ENCODE measurements around the gene EVPL.

Gene EVPL

DNA sequence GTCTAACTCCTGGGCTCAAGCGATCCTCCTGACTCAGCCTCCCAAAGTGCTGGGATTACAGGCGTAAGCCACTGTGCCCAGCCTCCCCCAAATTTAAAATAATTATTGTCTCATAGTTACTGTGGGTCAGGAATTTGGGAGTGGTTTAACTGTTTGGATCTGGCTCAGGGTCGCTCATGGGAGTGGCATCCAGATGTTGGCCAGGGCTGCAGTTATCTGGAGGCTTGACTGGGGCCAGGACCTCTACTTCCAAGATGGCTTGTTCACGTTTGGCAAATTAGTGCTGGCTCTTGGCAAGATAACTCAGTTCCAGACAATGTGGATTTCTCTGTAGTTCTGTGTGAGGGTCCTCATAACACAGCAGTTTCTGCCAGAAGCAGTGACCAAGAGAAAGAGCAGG, 40.1 kb downstream of the EVPL start:
- H3K9me3 ChIP-seq: no peaks in the 10 kb centered on the region
- no peaks in the 10 kb centered on the region for H3K27me3 ChIP-seq
- no peak overlapping the region for H3K4me3 ChIP-seq (ENCODE audit: low read depth, low read length)
- no peak for TF ChIP-seq CTCF (IDR thresholded peaks at IDR 0.05; ENCODE audit: low read depth, low read length)
- peaks cover 9% of the 10 kb centered on the region for H3K4me1 ChIP-seq
- H3K36me3 ChIP-seq: peaks cover 8% of the 10 kb centered on the region
- no peak for DNase-seq

GRCh38 chr17:75985986-75986385, 41.1 kb downstream of the EVPL start:
- Histone ChIP-seq H3K36me3 (peaks cover 3% of the 10 kb centered on the region; the same call in 1 of the 2 replicates), H3K4me3 (ENCODE audit: low read depth, low read length) (no peak overlapping the region), H3K4me1 (peaks cover 9% of the 10 kb centered on the region), H3K27me3 (no peaks in the 10 kb centered on the region), H3K9me3 (no peaks in the 10 kb centered on the region)
- no peak for DNase-seq
- TF ChIP-seq CTCF (IDR thresholded peaks at IDR 0.05; ENCODE audit: low read depth, low read length): no peak

GRCh38 chr17:75983501-75984181, 43.5 kb downstream of the EVPL start:
- H3K36me3 ChIP-seq: peaks cover 3% of the 10 kb centered on the region; the same call in 1 of the 2 replicates
- H3K4me3 ChIP-seq (ENCODE audit: low read depth, low read length): no peak overlapping the region
- TF ChIP-seq CTCF (IDR thresholded peaks at IDR 0.05; ENCODE audit: low read depth, low read length): no peak
- no peak for DNase-seq
- peaks cover 9% of the 10 kb centered on the region for H3K4me1 ChIP-seq
- no peaks in the 10 kb centered on the region for H3K9me3 ChIP-seq
- no peaks in the 10 kb centered on the region for H3K27me3 ChIP-seq

DNA sequence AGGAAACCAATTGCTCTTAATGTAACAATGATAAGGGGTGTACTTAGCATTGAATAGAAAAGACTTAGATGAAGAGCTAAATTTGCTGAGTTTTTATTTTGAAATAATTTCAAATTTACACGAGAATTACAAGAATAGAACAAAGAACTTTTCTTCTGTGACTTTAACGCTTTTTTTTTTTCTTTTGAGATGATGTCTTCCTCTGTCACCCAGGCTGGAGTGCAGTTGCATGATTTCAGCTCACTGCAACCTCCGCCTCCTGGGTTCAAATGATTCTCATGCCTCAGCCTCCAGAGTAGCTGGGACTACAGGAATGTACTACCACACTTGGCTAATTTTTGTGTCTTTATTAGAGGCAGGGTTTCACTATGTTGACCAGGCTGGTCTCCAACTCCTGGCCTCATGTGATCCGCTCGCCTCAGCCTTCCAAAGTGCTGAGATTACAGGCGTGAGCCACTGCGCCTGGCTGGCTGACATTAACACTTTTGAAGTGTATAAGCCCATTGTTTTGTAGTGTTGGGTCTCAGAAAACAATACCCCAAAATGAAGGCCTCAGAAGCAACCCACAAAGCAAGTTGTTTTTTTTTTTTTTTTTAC, 46.0 kb downstream of the EVPL start:
- no peak for DNase-seq

GRCh38 chr17:75980188-75981018, 46.7 kb downstream of the EVPL start:
- Histone ChIP-seq H3K27me3 (no peaks in the 10 kb centered on the region), H3K4me3 (ENCODE audit: low read depth, low read length) (peak overlapping the region; percentile 96), H3K9me3 (no peaks in the 10 kb centered on the region), H3K36me3 (no peaks in the 10 kb centered on the region), H3K4me1 (peaks cover 9% of the 10 kb centered on the region)
- no peak for TF ChIP-seq CTCF (IDR thresholded peaks at IDR 0.05; ENCODE audit: low read depth, low read length)
- DNase-seq: no peak

More for the DNA sequence above, 46.0 kb downstream of the EVPL start:
- Histone ChIP-seq H3K27me3 (no peaks in the 10 kb centered on the region), H3K36me3 (no peaks in the 10 kb centered on the region), H3K9me3 (no peaks in the 10 kb centered on the region), H3K4me1 (peaks cover 9% of the 10 kb centered on the region), H3K4me3 (ENCODE audit: low read depth, low read length) (no peak overlapping the region)
- TF ChIP-seq CTCF (IDR thresholded peaks at IDR 0.05; ENCODE audit: low read depth, low read length): no peak

Data from BE2C (cell line).